ENCODE data around the gene QPRT. TPM values are rescaled to one million over a fixed set of nuclear protein-coding genes. Genes with fewer than 3 reads are reported as not detected.

Gene QPRT
- total and polyA plus RNA-seq, 2 of the 8 experiments (the other 6 are each of a cell fraction or from before 2014, with no cell fraction given) = 89.0 to 102 TPM

GRCh38 chr16:29700253-29700987 lies 21.4 kb downstream of the QPRT start (continued):
- TF ChIP-seq GABPA (IDR thresholded peaks at IDR 0.05; ENCODE audit: borderline replicate concordance, insufficient read depth, low read length) = no peak; the same call in 1 of the 2 replicates
- no peak for TF ChIP-seq NRF1 (IDR thresholded peaks at IDR 0.05; ENCODE audit: low read depth, low read length)
- no peak for TF ChIP-seq HDAC2 (IDR thresholded peaks at IDR 0.05; ENCODE audit: borderline replicate concordance in 1 of 2, low read depth in 2 of 2, low read length in 2 of 2)
- TF ChIP-seq MAFK (IDR thresholded peaks at IDR 0.05; ENCODE audit: low read depth, low read length) = no peak
- TF ChIP-seq ASH2L (IDR thresholded peaks at IDR 0.05; ENCODE audit: low read length) = no peak
- TF ChIP-seq RFX5 (IDR thresholded peaks at IDR 0.05; ENCODE audit: borderline replicate concordance, low read depth, low read length) = no peak
- no peak for TF ChIP-seq ZNF274 (IDR thresholded peaks at IDR 0.05; ENCODE audit: borderline replicate concordance, extremely low read depth, low read length)
- TF ChIP-seq SP4 (IDR thresholded peaks at IDR 0.05; ENCODE audit: low read length) = no peak
- TF ChIP-seq GTF2F1 (IDR thresholded peaks at IDR 0.05; ENCODE audit: borderline replicate concordance, low read depth, low read length) = no peak
- TF ChIP-seq EP300 (IDR thresholded peaks at IDR 0.05; ENCODE audit: borderline replicate concordance in 1 of 2, low read depth in 2 of 2, low read length in 2 of 2) = 0 out of 3 replicates have a peak, but pooled peaks of 1 of the 2 experiments have one; percentile 41
- no peak for TF ChIP-seq CBX5 (IDR thresholded peaks at IDR 0.05; ENCODE audit: low read depth, low read length)
- TF ChIP-seq POLR2AphosphoS5 (IDR thresholded peaks at IDR 0.05; ENCODE audit: low read depth, low read length) = no peak
- TF ChIP-seq SIN3A (conservative IDR thresholded peaks at IDR 0.05 in 1 of 2, IDR thresholded peaks at IDR 0.05 in 1 of 2; ENCODE audit: low read depth in 1 of 2, low read length in 2 of 2) = no peak
- no peak for TF ChIP-seq RXRA (IDR thresholded peaks at IDR 0.05; ENCODE audit: insufficient read depth, low read depth, low read length)
- no peak for TF ChIP-seq JUN (IDR thresholded peaks at IDR 0.05; ENCODE audit: low read depth, low read length)
- TF ChIP-seq SIX5 (IDR thresholded peaks at IDR 0.05; ENCODE audit: low read depth, low read length) = no peak
